H1 (cell line): ENCODE results near the gene SPG7. TPM values are rescaled to one million over a fixed set of nuclear protein-coding genes. Genes with fewer than 3 reads are reported as not detected.

Experiments
- CTCF ChIA-PET: fragments of 300-600 bp; sonication (Branson Sonifier 250); formaldehyde crosslinking; loops from one replicate; lab custom pipeline; 2021; ENCODE audit not compliant: partially characterized antibody; lab: Charles Lee
- POLR2A ChIA-PET: fragments of 300-600 bp; sonication (Branson Sonifier 250); formaldehyde crosslinking; loops from one replicate; lab custom pipeline; 2021; ENCODE audit warnings: inconsistent platforms; ENCODE audit not compliant: partially characterized antibody; lab: Charles Lee
- DNase-seq, 2 experiments: peaks; one replicate each; pipeline versions ENCODE4 v3.0.0 to v3.0.0-alpha.2; 2010 to 2022; ENCODE audit warnings: low spot score in 2 of 2, low read depth in 1 of 2, mixed read lengths in 1 of 2
- FAIRE-seq: peaks from 2 replicates; lab custom pipeline; 2011; peaks lifted over from hg19 to GRCh38; lab: Jason Lieb, UNC
- H2AFZ ChIP-seq: 2 replicates; pipeline ENCODE4 v1.8.1; 2012; ENCODE audit warnings: low read length, inconsistent platforms
- H2AK5ac ChIP-seq: 2 replicates; pipeline ENCODE4 v1.6.1; 2013; ENCODE audit warnings: low read depth, low read length
- H2BK120ac ChIP-seq: replicated peaks from 2 replicates; pipeline ENCODE3; 2013; ENCODE audit warnings: low read depth, low read length, inconsistent platforms
- H2BK12ac ChIP-seq: 2 replicates; pipeline ENCODE4 v1.6.1; 2013; ENCODE audit warnings: low read depth, low read length
- H2BK15ac ChIP-seq: 2 replicates; pipeline ENCODE4 v1.6.1; 2013; ENCODE audit warnings: low read length
- H2BK20ac ChIP-seq: 2 replicates; pipeline ENCODE4 v1.6.1; 2013; ENCODE audit warnings: low read length
- H2BK5ac ChIP-seq: 2 replicates; pipeline ENCODE4 v1.6.1; 2013; ENCODE audit warnings: low read depth, low read length
- H3K14ac ChIP-seq: 2 replicates; pipeline ENCODE4 v1.6.1; 2013; ENCODE audit warnings: inconsistent platforms; ENCODE audit not compliant: insufficient read length
- H3K18ac ChIP-seq: 2 replicates; pipeline ENCODE4 v1.6.1; 2013; ENCODE audit warnings: low read length; ENCODE audit errors: extremely low read depth
- H3K23ac ChIP-seq: 2 replicates; pipeline ENCODE4 v1.6.1; 2013; ENCODE audit warnings: inconsistent platforms; ENCODE audit not compliant: insufficient read length
- H3K23me2 ChIP-seq: 2 replicates; pipeline ENCODE4 v1.6.1; 2013; ENCODE audit warnings: low read depth, low read length
- H3K27ac ChIP-seq: 2 replicates; pipeline ENCODE4 v1.6.1; 2011; ENCODE audit warnings: low read depth, low read length, inconsistent platforms
- H3K27me3 ChIP-seq, 4 experiments: replicated peaks in 1 of 4; 1 replicate in 1 of 4; 2 replicates in 3 of 4; pipeline versions ENCODE4 v1.6.1 to v1.8.1; 2011 to 2013; ENCODE audit warnings: low read length in 3 of 4, mild to moderate bottlenecking in 3 of 4, inconsistent platforms in 2 of 4, mixed read lengths in 2 of 4, moderate library complexity in 1 of 4; ENCODE audit not compliant: control insufficient read depth in 3 of 4, insufficient read depth in 3 of 4; ENCODE audit errors: extremely low read depth in 1 of 4
- H3K36me3 ChIP-seq, 4 experiments: 2 replicates each; pipeline versions ENCODE4 v1.6.1 to v1.8.1; 2011 to 2013; ENCODE audit warnings: mild to moderate bottlenecking in 4 of 4, low read length in 3 of 4, moderate library complexity in 2 of 4, control low read depth in 1 of 4, inconsistent platforms in 1 of 4; ENCODE audit not compliant: insufficient read depth in 4 of 4, control insufficient read depth in 2 of 4
- H3K4ac ChIP-seq: replicated peaks from 2 replicates; pipeline ENCODE3; 2013; ENCODE audit warnings: low read length, low read depth, mixed read lengths, inconsistent platforms; ENCODE audit not compliant: insufficient read length
- H3K4me1 ChIP-seq, 4 experiments: replicated peaks in 1 of 4; 1 replicate in 1 of 4; 2 replicates in 3 of 4; pipeline versions ENCODE4 v1.6.1 to v1.8.1; 2011 to 2013; ENCODE audit warnings: low read length in 3 of 4, inconsistent platforms in 2 of 4, mixed read lengths in 1 of 4; ENCODE audit not compliant: insufficient read depth in 4 of 4, control insufficient read depth in 3 of 4
- H3K4me2 ChIP-seq, 2 experiments: 2 replicates each; pipeline versions ENCODE4 v1.6.1 to v1.8.1; 2011 to 2013; ENCODE audit warnings: low read depth in 2 of 2, low read length in 2 of 2, control low read depth in 1 of 2, inconsistent platforms in 1 of 2, mild to moderate bottlenecking in 1 of 2; ENCODE audit not compliant: insufficient read depth in 1 of 2
- H3K4me3 ChIP-seq, 4 experiments: fragments of 200-600, 300-600 bp in 1 of 4; sonication (generic), shearing (Covaris generic), sonication (Bioruptor Twin) in 1 of 4; 2 replicates each; pipeline versions ENCODE4 v1.5.1 to v1.8.1; 2011 to 2016; ENCODE audit warnings: low read length in 4 of 4, low read depth in 3 of 4, control low read depth in 2 of 4, inconsistent platforms in 2 of 4, mild to moderate bottlenecking in 2 of 4, mixed read lengths in 1 of 4, moderate library complexity in 1 of 4; ENCODE audit not compliant: insufficient read depth in 2 of 4; ENCODE audit errors: extremely low read depth in 1 of 4
- H3K56ac ChIP-seq: replicated peaks from 2 replicates; pipeline ENCODE3; 2013; ENCODE audit warnings: low read depth, mild to moderate bottlenecking, mixed read lengths, low read length, inconsistent platforms; ENCODE audit not compliant: insufficient read length
- H3K79me1 ChIP-seq: 2 replicates; pipeline ENCODE4 v1.6.1; 2013; ENCODE audit warnings: low read depth, low read length, control low read depth
- H3K79me2 ChIP-seq, 2 experiments: 2 replicates each; pipeline versions ENCODE4 v1.6.1 to v1.8.1; 2012 to 2013; ENCODE audit warnings: low read length in 2 of 2, mild to moderate bottlenecking in 2 of 2, inconsistent platforms in 1 of 2; ENCODE audit not compliant: insufficient read depth in 2 of 2, control insufficient read depth in 1 of 2
- H3K9ac ChIP-seq, 4 experiments: replicated peaks in 1 of 4; 1 replicate in 1 of 4; 2 replicates in 3 of 4; pipeline versions ENCODE4 v1.6.1 to v1.8.1; 2011 to 2013; ENCODE audit warnings: low read depth in 3 of 4, low read length in 3 of 4, control low read depth in 2 of 4, mild to moderate bottlenecking in 2 of 4, moderate library complexity in 2 of 4, inconsistent platforms in 1 of 4; ENCODE audit errors: extremely low read depth in 1 of 4
- H3K9me3 ChIP-seq, 2 experiments: 2 replicates each; pipeline versions ENCODE4 v1.6.1 to v1.8.1; 2012 to 2013; ENCODE audit warnings: mild to moderate bottlenecking in 2 of 2, moderate library complexity in 2 of 2, control low read depth in 1 of 2, inconsistent platforms in 1 of 2, low read depth in 1 of 2, low read length in 1 of 2, mixed read lengths in 1 of 2; ENCODE audit not compliant: insufficient read depth in 2 of 2
- H4K20me1 ChIP-seq, 2 experiments: replicated peaks in 1 of 2; 2 replicates each; pipeline versions ENCODE3 to v1.8.1; 2011 to 2013; ENCODE audit warnings: inconsistent platforms in 2 of 2, low read length in 2 of 2, mild to moderate bottlenecking in 1 of 2; ENCODE audit not compliant: insufficient read depth in 2 of 2, control insufficient read depth in 1 of 2
- H4K5ac ChIP-seq: 2 replicates; pipeline ENCODE4 v1.6.1; 2013; ENCODE audit warnings: low read length, low read depth, mixed read lengths, inconsistent platforms; ENCODE audit not compliant: insufficient read length
- H4K8ac ChIP-seq: 2 replicates; pipeline ENCODE4 v1.8.0; 2013; ENCODE audit warnings: mild to moderate bottlenecking, moderate library complexity, low read length, inconsistent platforms; ENCODE audit not compliant: insufficient read depth; ENCODE audit errors: extremely low read depth
- H4K91ac ChIP-seq: replicated peaks from 2 replicates; pipeline ENCODE3; 2013; ENCODE audit warnings: low read length, mixed read lengths, inconsistent platforms; ENCODE audit not compliant: insufficient read length
- GTF2F1 ChIP-seq: IDR thresholded peaks from 2 replicates; pipeline ENCODE4 v1.6.1; 2012; ENCODE audit warnings: low read depth, low read length, improper control_type of control experiment, borderline replicate concordance
- POU5F1 ChIP-seq: IDR thresholded peaks from 2 replicates; pipeline ENCODE4 v1.6.1; 2011; ENCODE audit warnings: low read depth, mild to moderate bottlenecking, low read length, moderate library complexity
- TBP ChIP-seq: IDR thresholded peaks from 2 replicates; pipeline ENCODE4 v1.6.1; 2011; ENCODE audit warnings: low read depth, low read length, improper control_type of control experiment
- WGBS, 2 experiments: shearing (Covaris generic) in 1 of 2; methylation state at CpG; one replicate each; pipeline versions ENCODE4 v1.1.6 to v1.1.7; 2013 to 2015; ENCODE audit warnings: low lambda C conversion rate in 2 of 2, mixed read lengths in 2 of 2, inconsistent platforms in 1 of 2, low coverage in 1 of 2, missing lambda C conversion rate in 1 of 2; ENCODE audit not compliant: insufficient replicate concordance in 2 of 2, insufficient coverage in 1 of 2, insufficient read length in 1 of 2; ENCODE audit errors: extremely low coverage in 1 of 2, missing lambda C conversion rate in 1 of 2; 5-methylcytosine and 5-hydroxymethylcytosine counted together
- polyA plus RNA-seq, 7 experiments: library from polyadenylated mRNA; depleted of rRNA in 3 of 7; stranded (reverse) in 5 of 7; unstranded in 2 of 7; fragments of >200 nt in 5 of 7; fragments of 200-250 nt in 2 of 7; gene quantifications; 1 replicate in 5 of 7; 2 replicates in 1 of 7; 4 replicates in 1 of 7; pipeline versions ENCODE4 v1.2.1 to v1.2.3, GENCODE V29; 2011 to 2013; ENCODE audit warnings: missing spikeins in 2 of 7, mixed read lengths in 2 of 7
- total RNA-seq: library from RNA; stranded (reverse); fragmentation: NEBNext Ultra II Directional; extraction: Animal tissue kit (Norgen Biotek cat#: 25700); gene quantifications from 2 replicates; pipeline ENCODE4 v1.2.1, GENCODE V29; 2021

Gene SPG7
- total and polyA plus RNA-seq, 2 of the 8 experiments (the other 6 are each of a cell fraction or from before 2014, with no cell fraction given) = 72.1 to 113 TPM

- FAIRE-seq (no peak), DNase-seq (no peak)
- Histone ChIP-seq H3K79me2 (peaks cover 9 to 19% of the 10 kb centered on the region in 2 experiments), H3K9ac (no peak overlapping the region), H4K91ac (no peak overlapping the region), H3K27me3 (peaks cover 0 to 4% (median 2%) of the 10 kb centered on the region in 4 experiments; a peak in 3 of 7 replicates), H3K14ac (no peak overlapping the region), H2BK12ac (no peak overlapping the region), H3K27ac (no peak overlapping the region), H3K18ac (no peak overlapping the region), H2BK20ac (no peak overlapping the region), H3K9me3 (no peaks in the 10 kb centered on the region), H2BK120ac (no peak overlapping the region), H3K4me3 (no peak overlapping the region)
- CTCF ChIA-PET = interaction anchor here (0.7 to 1.7 kb wide), 3 partner anchors 28 to 79 kb away, joined by 3 read pairs; no protein-coding TSS in a partner anchor
- TF ChIP-seq POU5F1 (no peak), GTF2F1 (no peak), TBP (no peak)
- TF ChIP-seq, all 59 proteins: peak for 0
- POLR2A ChIA-PET = interaction anchor here (1.3 to 5.2 kb wide), 3 partner anchors 11 to 60 kb away, joined by 3 to 56 read pairs (median 5); partner anchors contain the start of gene ANKRD11
- H3K4ac ChIP-seq = no peak overlapping the region
- peaks cover 12% of the 10 kb centered on the region; the same call in 1 of the 2 replicates for H3K23me2 ChIP-seq
- no peak overlapping the region for H3K4me2 ChIP-seq
- peaks cover 2% of the 10 kb centered on the region; the same call in 1 of the 2 replicates for H3K79me1 ChIP-seq
- no peak overlapping the region for H3K56ac ChIP-seq
- H3K4me1 ChIP-seq = peaks cover 0 to 4% (median 0%) of the 10 kb centered on the region in 4 experiments; a peak in 4 of 7 replicates
- no peak overlapping the region for H2BK5ac ChIP-seq
- no peak overlapping the region for H4K5ac ChIP-seq
- no peak overlapping the region for H4K8ac ChIP-seq
- peaks cover 1 to 3% (median 1%) of the 10 kb centered on the region in 4 experiments; a peak in 3 of 8 replicates for H3K36me3 ChIP-seq
- H2BK15ac ChIP-seq = no peak overlapping the region
- 0 out of 2 replicates have a peak overlapping the region, but pooled peaks have one; percentile 5 for H2AK5ac ChIP-seq
- no peak overlapping the region for H2AFZ ChIP-seq
- H3K23ac ChIP-seq = no peak overlapping the region
- 90% methylated on average over 19 of the region's 20 CpGs; no CpG with 5 or more reads in 1 of the 2 experiments for WGBS, 2 experiments
- peaks cover 0 to 5% of the 10 kb centered on the region in 2 experiments for H4K20me1 ChIP-seq
Observed at GRCh38 chr16:89505204-89506112, 2.7 kb upstream of the SPG7 start.
